Common myeloid progenitor, CD34-positive (primary cell): ENCODE measurements around the gene ARHGEF33.

Source experiments
- CTCF ChIA-PET: fragments of 350-600 bp; sonication (Branson Sonifier 250); formaldehyde crosslinking; loops from one replicate; lab custom pipeline; 2021; ENCODE audit warnings: antibody characterized with exemption; lab: Charles Lee
- POLR2A ChIA-PET: fragments of 350-600 bp; sonication (Branson Sonifier 250); formaldehyde crosslinking; loops from one replicate; lab custom pipeline; 2021; ENCODE audit warnings: antibody characterized with exemption; lab: Charles Lee
- DNase-seq, 3 donors: peaks; one replicate each; pipeline versions ENCODE4 v3.0.0 to v3.0.0-alpha.2; 2013
- H3K27ac ChIP-seq, 2 experiments: 1 replicate in 1 of 2; 2 replicates in 1 of 2; pipeline ENCODE4 v1.7.0; 2013; ENCODE audit warnings: inconsistent platforms in 2 of 2, low read length in 2 of 2, mild to moderate bottlenecking in 2 of 2, low read depth in 1 of 2, moderate library complexity in 1 of 2; ENCODE audit not compliant: severe bottlenecking in 2 of 2, insufficient read depth in 1 of 2, poor library complexity in 1 of 2
- H3K27me3 ChIP-seq, 5 experiments: replicated peaks in 2 of 5; 1 replicate in 3 of 5; 2 replicates in 2 of 5; pipeline versions ENCODE4 v1.6.1 to v1.7.0; 2013; ENCODE audit warnings: low read length in 4 of 5, mild to moderate bottlenecking in 2 of 5, moderate library complexity in 2 of 5, inconsistent platforms in 1 of 5; ENCODE audit not compliant: insufficient read depth in 5 of 5, control insufficient read depth in 4 of 5
- H3K36me3 ChIP-seq, 4 experiments: 1 replicate in 2 of 4; 2 replicates in 2 of 4; pipeline versions ENCODE4 v1.6.1 to v1.7.0; 2013; ENCODE audit warnings: low read length in 3 of 4, control low read depth in 1 of 4, mild to moderate bottlenecking in 1 of 4; ENCODE audit not compliant: control insufficient read depth in 4 of 4, insufficient read depth in 4 of 4
- H3K4me1 ChIP-seq, 4 experiments: 1 replicate in 3 of 4; 2 replicates in 1 of 4; pipeline versions ENCODE4 v1.6.1 to v1.7.1; 2013; ENCODE audit warnings: low read length in 3 of 4, mild to moderate bottlenecking in 3 of 4, control low read depth in 1 of 4, inconsistent platforms in 1 of 4, moderate library complexity in 1 of 4; ENCODE audit not compliant: control insufficient read depth in 4 of 4, insufficient read depth in 4 of 4; ENCODE audit errors: control extremely low read depth in 1 of 4
- H3K4me3 ChIP-seq, 7 experiments: 1 replicate in 4 of 7; 2 replicates in 3 of 7; pipeline versions ENCODE4 v1.5.1 to v1.7.0; 2013; ENCODE audit warnings: mild to moderate bottlenecking in 7 of 7, low read length in 6 of 7, moderate library complexity in 6 of 7, inconsistent platforms in 2 of 7, low read depth in 2 of 7, control low read depth in 1 of 7; ENCODE audit not compliant: insufficient read depth in 4 of 7, control insufficient read depth in 1 of 7; ENCODE audit errors: extremely low read depth in 1 of 7
- H3K9me3 ChIP-seq, 5 experiments: 1 replicate in 4 of 5; 2 replicates in 1 of 5; pipeline versions ENCODE4 v1.6.1 to v1.7.1; 2013; ENCODE audit warnings: low read length in 4 of 5, mild to moderate bottlenecking in 2 of 5, inconsistent platforms in 1 of 5, low read depth in 1 of 5, moderate library complexity in 1 of 5; ENCODE audit not compliant: control insufficient read depth in 4 of 5, insufficient read depth in 2 of 5; ENCODE audit errors: control extremely low read depth in 1 of 5
- WGBS: methylation state at CpG from one replicate; pipeline ENCODE4 v1.1.5; 2013; ENCODE audit not compliant: insufficient coverage; 5-methylcytosine and 5-hydroxymethylcytosine counted together

ARHGEF33 gene

GRCh38 chr2:39017334-39017733 is 127.7 kb downstream of the ARHGEF33 start:
- CTCF ChIA-PET = interaction anchor here (1.2 kb wide), 1 partner anchor 262 kb away, joined by 3 read pairs; no protein-coding TSS in a partner anchor
- no peak for DNase-seq
- H3K27ac ChIP-seq = no peak overlapping the region

GRCh38 chr2:39018638-39019037 is 129.0 kb downstream of the ARHGEF33 start:
- peaks cover 9 to 17% (median 12%) of the 10 kb centered on the region in 4 experiments for H3K36me3 ChIP-seq
- ChIA-PET POLR2A (no interaction called here), CTCF (interaction anchor here (1.0 kb wide), 1 partner anchor 12 kb away, joined by 5 read pairs; no protein-coding TSS in a partner anchor)
- H3K4me1 ChIP-seq = no peaks in the 10 kb centered on the region
- no peak overlapping the region for H3K4me3 ChIP-seq
- WGBS = 100% methylated on average over 1 of the region's 4 CpGs
- DNase-seq = no peak
- H3K27me3 ChIP-seq = no peaks in the 10 kb centered on the region
- H3K9me3 ChIP-seq = no peaks in the 10 kb centered on the region
- H3K27ac ChIP-seq = no peak overlapping the region

More at GRCh38 chr2:39017334-39017733, 127.7 kb downstream of the ARHGEF33 start:
- POLR2A ChIA-PET = no interaction called here
- Histone ChIP-seq H3K4me1 (no peaks in the 10 kb centered on the region), H3K4me3 (no peak overlapping the region), H3K27me3 (no peaks in the 10 kb centered on the region), H3K36me3 (peaks cover 11 to 18% (median 14%) of the 10 kb centered on the region in 4 experiments), H3K9me3 (no peaks in the 10 kb centered on the region)

GRCh38 chr2:39020383-39020782 is 130.7 kb downstream of the ARHGEF33 start:
- Histone ChIP-seq H3K27me3 (no peaks in the 10 kb centered on the region), H3K4me1 (no peaks in the 10 kb centered on the region), H3K36me3 (peaks cover 10 to 16% (median 13%) of the 10 kb centered on the region in 4 experiments), H3K9me3 (no peaks in the 10 kb centered on the region), H3K4me3 (no peak overlapping the region), H3K27ac (no peak overlapping the region)
- DNase-seq = no peak
- ChIA-PET POLR2A (no interaction called here), CTCF (interaction anchor here (1.6 kb wide), 1 partner anchor 10 kb away, joined by 4 read pairs; no protein-coding TSS in a partner anchor)

- ChIA-PET POLR2A (no interaction called here), CTCF (no interaction called here)
- Histone ChIP-seq H3K36me3 (peaks cover 6 to 16% (median 11%) of the 10 kb centered on the region in 4 experiments), H3K9me3 (no peaks in the 10 kb centered on the region), H3K27me3 (no peaks in the 10 kb centered on the region), H3K4me3 (no peak overlapping the region), H3K4me1 (no peaks in the 10 kb centered on the region), H3K27ac (no peak overlapping the region)
- no peak for DNase-seq
- WGBS = 83% methylated on average over 3 of the region's 6 CpGs
Measured at GRCh38 chr2:39022642-39023235, 133.1 kb downstream of the ARHGEF33 start.

GRCh38 chr2:39023649-39024048 is 134.0 kb downstream of the ARHGEF33 start:
- ChIA-PET POLR2A (no interaction called here), CTCF (no interaction called here)
- WGBS = no CpG with 5 or more reads among the region's 3 CpGs
- Histone ChIP-seq H3K4me1 (no peaks in the 10 kb centered on the region), H3K9me3 (no peaks in the 10 kb centered on the region), H3K27me3 (no peaks in the 10 kb centered on the region), H3K27ac (no peak overlapping the region), H3K36me3 (peaks cover 6 to 23% (median 11%) of the 10 kb centered on the region in 4 experiments), H3K4me3 (no peak overlapping the region)
- DNase-seq = no peak

- Histone ChIP-seq H3K4me3 (no peak overlapping the region), H3K36me3 (peaks cover 9 to 28% (median 11%) of the 10 kb centered on the region in 4 experiments), H3K27ac (no peak overlapping the region), H3K4me1 (no peaks in the 10 kb centered on the region), H3K27me3 (no peaks in the 10 kb centered on the region), H3K9me3 (no peaks in the 10 kb centered on the region)
- CTCF ChIA-PET = no interaction called here
- WGBS = no CpG with 5 or more reads among the region's 4 CpGs
- POLR2A ChIA-PET = no interaction called here
- no peak for DNase-seq
Measured at GRCh38 chr2:39024833-39025232, 135.2 kb downstream of the ARHGEF33 start.
